H9 (cell line): ENCODE data around the gene EIF6. TPM values are rescaled to one million over a fixed set of nuclear protein-coding genes. Genes with fewer than 3 reads are reported as not detected.
A peak's percentile ranks its signal among the peaks of the same experiment; 100 is the strongest.
"Not testable (repeated sequence)": the region's sequence is repeated elsewhere in the genome, so short reads cannot be mapped to it uniquely, and the experiment has no call there.

ENCODE experiments used
- DNase-seq: peaks from one replicate; pipeline ENCODE4 v3.0.0-alpha.2; 2017
- H2AFZ ChIP-seq: one replicate; pipeline ENCODE4 v1.6.1; 2013; ENCODE audit warnings: mild to moderate bottlenecking, low read length, control low read depth, moderate library complexity
- H2AK5ac ChIP-seq: 2 replicates; pipeline ENCODE4 v1.6.1; 2013; ENCODE audit warnings: low read length, control low read depth, mixed read lengths; ENCODE audit not compliant: insufficient read length
- H2BK120ac ChIP-seq: one replicate; pipeline ENCODE4 v1.6.1; 2013; ENCODE audit warnings: low read depth, mild to moderate bottlenecking, low read length, control low read depth, inconsistent platforms; ENCODE audit not compliant: poor library complexity, severe bottlenecking
- H2BK12ac ChIP-seq: 2 replicates; pipeline ENCODE4 v1.6.1; 2013; ENCODE audit warnings: low read length, control low read depth, mixed read lengths, low read depth; ENCODE audit not compliant: insufficient read length
- H2BK15ac ChIP-seq: 2 replicates; pipeline ENCODE4 v1.6.1; 2013; ENCODE audit warnings: low read depth, low read length, control low read depth
- H2BK20ac ChIP-seq: one replicate; pipeline ENCODE4 v1.6.1; 2013; ENCODE audit warnings: low read depth, mild to moderate bottlenecking, low read length, control low read depth, inconsistent platforms; ENCODE audit not compliant: poor library complexity, severe bottlenecking
- H2BK5ac ChIP-seq: 2 replicates; pipeline ENCODE4 v1.6.1; 2013; ENCODE audit warnings: low read length, control low read depth, mixed read lengths; ENCODE audit not compliant: insufficient read length
- H3K14ac ChIP-seq: 2 replicates; pipeline ENCODE4 v1.6.1; 2013; ENCODE audit warnings: low read length, control low read depth; ENCODE audit not compliant: insufficient read depth
- H3K18ac ChIP-seq: 2 replicates; pipeline ENCODE4 v1.6.1; 2013; ENCODE audit warnings: low read depth, mild to moderate bottlenecking, mixed read lengths, low read length, control low read depth; ENCODE audit not compliant: insufficient read length
- H3K23ac ChIP-seq: 2 replicates; pipeline ENCODE4 v1.6.1; 2013; ENCODE audit warnings: low read length, control low read depth, mixed read lengths, low read depth; ENCODE audit not compliant: insufficient read length
- H3K23me2 ChIP-seq: 2 replicates; pipeline ENCODE4 v1.6.1; 2013; ENCODE audit warnings: low read depth, mild to moderate bottlenecking, mixed read lengths, low read length, control low read depth; ENCODE audit not compliant: insufficient read length, poor library complexity, severe bottlenecking
- H3K27ac ChIP-seq: 2 replicates; pipeline ENCODE4 v1.5.1; 2013; ENCODE audit warnings: low read length, control low read depth, mixed read lengths, low read depth; ENCODE audit not compliant: insufficient read length
- H3K27me3 ChIP-seq: 2 replicates; pipeline ENCODE4 v1.6.1; 2013; ENCODE audit warnings: low read length, control low read depth, inconsistent platforms; ENCODE audit not compliant: insufficient read depth
- H3K4ac ChIP-seq: 2 replicates; pipeline ENCODE4 v1.6.1; 2013; ENCODE audit warnings: low read depth, mild to moderate bottlenecking, control low read depth, inconsistent platforms, low read length, moderate library complexity
- H3K4me1 ChIP-seq: 2 replicates; pipeline ENCODE4 v1.6.1; 2013; ENCODE audit warnings: low read length, control low read depth, inconsistent platforms; ENCODE audit not compliant: insufficient read depth
- H3K4me2 ChIP-seq: 2 replicates; pipeline ENCODE4 v1.6.1; 2013; ENCODE audit warnings: low read length, control low read depth, mixed read lengths; ENCODE audit not compliant: insufficient read length, insufficient read depth
- H3K56ac ChIP-seq: 2 replicates; pipeline ENCODE4 v1.6.1; 2013; ENCODE audit warnings: low read depth, mild to moderate bottlenecking, mixed read lengths, low read length, control low read depth; ENCODE audit not compliant: insufficient read length
- H3K79me1 ChIP-seq: 2 replicates; pipeline ENCODE4 v1.6.1; 2013; ENCODE audit warnings: low read depth, mild to moderate bottlenecking, moderate library complexity, low read length, control low read depth, inconsistent platforms; ENCODE audit not compliant: insufficient read depth, poor library complexity, severe bottlenecking
- H3K79me2 ChIP-seq: 2 replicates; pipeline ENCODE4 v1.6.1; 2013; ENCODE audit warnings: low read length, control low read depth, inconsistent platforms; ENCODE audit not compliant: insufficient read depth
- H3K9ac ChIP-seq: 2 replicates; pipeline ENCODE4 v1.6.1; 2013; ENCODE audit warnings: low read length, control low read depth, mixed read lengths; ENCODE audit not compliant: insufficient read length; ENCODE audit errors: extremely low read depth
- H3K9me3 ChIP-seq: one replicate; pipeline ENCODE4 v1.6.1; 2013; ENCODE audit warnings: low read depth, low read length, inconsistent platforms; ENCODE audit not compliant: control insufficient read depth
- H3T11ph ChIP-seq: one replicate; pipeline ENCODE4 v1.6.1; 2013; ENCODE audit warnings: mild to moderate bottlenecking, low read length, control low read depth, inconsistent platforms
- H4K20me1 ChIP-seq: one replicate; pipeline ENCODE4 v1.6.1; 2013; ENCODE audit not compliant: control insufficient read depth, insufficient read length, insufficient read depth
- H4K5ac ChIP-seq: 2 replicates; pipeline ENCODE4 v1.6.1; 2013; ENCODE audit warnings: low read depth, mild to moderate bottlenecking, mixed read lengths, low read length, control low read depth; ENCODE audit not compliant: insufficient read length
- H4K8ac ChIP-seq: replicated peaks from 2 replicates; pipeline ENCODE4 v1.6.1; 2013; ENCODE audit warnings: low read length, control low read depth, mixed read lengths, low read depth; ENCODE audit not compliant: insufficient read length
- H4K91ac ChIP-seq: 2 replicates; pipeline ENCODE4 v1.6.1; 2013; ENCODE audit warnings: low read depth, mild to moderate bottlenecking, moderate library complexity, mixed read lengths, low read length, control low read depth; ENCODE audit not compliant: insufficient read length
- H3K27ac Mint-ChIP-seq, 3 experiments: 2 replicates in 2 of 3; 3 replicates in 1 of 3; pipeline ENCODE4 v1.8.0; 2020 to 2021; ENCODE audit warnings: mixed read lengths in 3 of 3, mild to moderate bottlenecking in 1 of 3, moderate library complexity in 1 of 3
- H3K27me3 Mint-ChIP-seq: 2 replicates; pipeline ENCODE4 v1.8.0; 2021; ENCODE audit warnings: low read depth, mild to moderate bottlenecking, moderate library complexity, mixed read lengths
- H3K36me3 Mint-ChIP-seq, 3 experiments: 2 replicates in 2 of 3; 3 replicates in 1 of 3; pipeline ENCODE4 v1.8.0; 2020 to 2021; ENCODE audit warnings: low read depth in 3 of 3, mixed read lengths in 3 of 3; ENCODE audit not compliant: insufficient read depth in 1 of 3
- H3K4me1 Mint-ChIP-seq, 2 experiments: 2 replicates each; pipeline ENCODE4 v1.8.0; 2020; ENCODE audit warnings: mixed read lengths in 2 of 2
- H3K4me3 Mint-ChIP-seq, 2 experiments: 2 replicates in 1 of 2; 3 replicates in 1 of 2; pipeline ENCODE4 v1.8.0; 2020 to 2021; ENCODE audit warnings: mild to moderate bottlenecking in 2 of 2, mixed read lengths in 2 of 2, moderate library complexity in 1 of 2
- H3K9me3 Mint-ChIP-seq, 2 experiments: 2 replicates in 1 of 2; 3 replicates in 1 of 2; pipeline ENCODE4 v1.8.0; 2020; ENCODE audit warnings: mild to moderate bottlenecking in 2 of 2, mixed read lengths in 2 of 2, moderate library complexity in 1 of 2
- CTCF ChIP-seq: fragments of 200-600 bp; sonication (generic); conservative IDR thresholded peaks from 3 replicates; pipeline ENCODE4 v1.8.0; 2021; ENCODE audit warnings: antibody characterized with exemption, mild to moderate bottlenecking
- WGBS: extraction: QIAGEN DNeasy Blood & Tissue Kit; methylation state at CpG from one replicate; pipeline ENCODE4 v1.1.7; 2013; ENCODE audit warnings: missing lambda C conversion rate, low lambda C conversion rate, mixed read lengths; ENCODE audit not compliant: insufficient read length; ENCODE audit errors: extremely low coverage; 5-methylcytosine and 5-hydroxymethylcytosine counted together
- total RNA-seq: library from RNA; stranded (reverse); gene quantifications from 2 replicates; pipeline ENCODE4 v1.2.1, GENCODE V29; 2021

Gene EIF6
- total RNA-seq, 1 experiment from 2014 or later: 150 TPM

GRCh38 chr20:35316086-35316485, 31.5 kb upstream of the EIF6 start:
- Mint-ChIP-seq H3K9me3 (no peaks in the 10 kb centered on the region), H3K4me3 (no peak overlapping the region), H3K4me1 (peaks cover 39 to 40% of the 10 kb centered on the region in 2 experiments), H3K27me3 (no peaks in the 10 kb centered on the region), H3K27ac (peak overlapping the region in 2 of 3 experiments; percentile 41 to 68; a peak in 2 of 7 replicates), H3K36me3 (peaks cover 2 to 7% (median 4%) of the 10 kb centered on the region in 3 experiments; a peak in 4 of 7 replicates)
- no peak overlapping the region for H2AFZ ChIP-seq
- DNase-seq: no peak
- no CpG with 5 or more reads among the region's 2 CpGs for WGBS
- no peak overlapping the region for H3K4me2 ChIP-seq
- no peaks in the 10 kb centered on the region for H3K79me2 ChIP-seq
- no peak overlapping the region for H2BK15ac ChIP-seq
- no peaks in the 10 kb centered on the region for H3K27me3 ChIP-seq
- H4K8ac ChIP-seq: no peak overlapping the region
- H2BK5ac ChIP-seq: no peak overlapping the region
- H4K20me1 ChIP-seq: no peaks in the 10 kb centered on the region
- no peak overlapping the region for H3T11ph ChIP-seq
- TF ChIP-seq CTCF: no peak
- no peak overlapping the region for H2BK12ac ChIP-seq
- H3K9ac ChIP-seq: no peak overlapping the region
- no peaks in the 10 kb centered on the region for H3K9me3 ChIP-seq
- H2BK20ac ChIP-seq: no peak overlapping the region
- no peak overlapping the region for H4K91ac ChIP-seq
- no peak overlapping the region for H3K56ac ChIP-seq
- H3K79me1 ChIP-seq: no peaks in the 10 kb centered on the region
- H3K18ac ChIP-seq: no peak overlapping the region
- H3K23ac ChIP-seq: no peak overlapping the region
- H3K14ac ChIP-seq: no peak overlapping the region
- no peak overlapping the region for H3K4ac ChIP-seq
- no peak overlapping the region for H2BK120ac ChIP-seq
- H2AK5ac ChIP-seq: no peak overlapping the region
- H3K4me1 ChIP-seq: peaks cover 10% of the 10 kb centered on the region; the same call in 1 of the 2 replicates
- H4K5ac ChIP-seq: no peak overlapping the region
- no peaks in the 10 kb centered on the region for H3K23me2 ChIP-seq
- H3K27ac ChIP-seq: no peak overlapping the region

GRCh38 chr20:35315632-35316020, 31.1 kb upstream of the EIF6 start:
- not testable (repeated sequence) for H3K23me2 ChIP-seq, H3K9me3 ChIP-seq, H2AK5ac ChIP-seq, H3T11ph ChIP-seq, H3K27ac ChIP-seq, H3K27me3 Mint-ChIP-seq, H3K18ac ChIP-seq, H2BK15ac ChIP-seq, H4K91ac ChIP-seq, H3K36me3 Mint-ChIP-seq, H3K9ac ChIP-seq, H3K4me2 ChIP-seq, H3K4me1 ChIP-seq, H2BK20ac ChIP-seq, H4K20me1 ChIP-seq, H2BK12ac ChIP-seq, H4K8ac ChIP-seq, H3K4me3 Mint-ChIP-seq, H3K56ac ChIP-seq, H2AFZ ChIP-seq, H3K14ac ChIP-seq, H3K23ac ChIP-seq, H3K79me1 ChIP-seq, H4K5ac ChIP-seq, H3K27me3 ChIP-seq, H3K4ac ChIP-seq, H2BK120ac ChIP-seq, DNase-seq, H3K79me2 ChIP-seq, H3K9me3 Mint-ChIP-seq, H2BK5ac ChIP-seq
- H3K27ac Mint-ChIP-seq: peak overlapping the region in 2 of 3 experiments; percentile 44 to 68; a peak in 3 of 7 replicates
- no CpG with 5 or more reads among the region's 7 CpGs for WGBS
- peaks cover 37% of the 10 kb centered on the region in 2 experiments for H3K4me1 Mint-ChIP-seq
